Spleen (tissue), 11 donors: ENCODE data around the gene OR1Q1. TPM values are rescaled to one million over a fixed set of nuclear protein-coding genes. Genes with fewer than 3 reads are reported as not detected.
"Not testable (repeated sequence)": the region's sequence is repeated elsewhere in the genome, so short reads cannot be mapped to it uniquely, and the experiment has no call there.

Experiments used
- DNase-seq: peaks from one replicate; pipeline ENCODE4 v3.0.0-alpha.2; 2020
- H3K27ac ChIP-seq, 8 donors: fragments of 200-600 bp; sonication (generic) in 7 of 8; 1 replicate in 4 of 8; 2 replicates in 4 of 8; pipeline versions ENCODE4 v1.5.0 to v1.8.0; 2016 to 2021; ENCODE audit warnings: inconsistent platforms in 4 of 8, mild to moderate bottlenecking in 4 of 8, moderate library complexity in 1 of 8
- H3K27me3 ChIP-seq, 7 donors: fragments of 200-600 bp; sonication (generic) in 6 of 7; replicated peaks in 1 of 7; 1 replicate in 4 of 7; 2 replicates in 3 of 7; pipeline versions ENCODE4 v1.5.0 to v1.8.0; 2016 to 2021; ENCODE audit warnings: inconsistent platforms in 3 of 7, mild to moderate bottlenecking in 1 of 7
- H3K36me3 ChIP-seq, 6 donors: fragments of 200-600 bp; sonication (generic) in 5 of 6; 1 replicate in 4 of 6; 2 replicates in 2 of 6; pipeline versions ENCODE4 v1.5.0 to v1.8.0; 2016 to 2021; ENCODE audit warnings: inconsistent platforms in 2 of 6
- H3K4me1 ChIP-seq, 6 donors: fragments of 200-600 bp; sonication (generic) in 5 of 6; 1 replicate in 3 of 6; 2 replicates in 3 of 6; pipeline versions ENCODE4 v1.5.0 to v1.8.0; 2016 to 2021; ENCODE audit warnings: inconsistent platforms in 3 of 6
- H3K4me3 ChIP-seq, 8 donors: fragments of 200-600 bp; sonication (generic) in 7 of 8; 1 replicate in 4 of 8; 2 replicates in 4 of 8; pipeline versions ENCODE4 v1.5.0 to v1.8.0; 2016 to 2021; ENCODE audit warnings: inconsistent platforms in 4 of 8, mild to moderate bottlenecking in 4 of 8, moderate library complexity in 2 of 8
- H3K9me3 ChIP-seq, 8 donors: fragments of 200-600 bp; sonication (generic) in 7 of 8; 1 replicate in 4 of 8; 2 replicates in 4 of 8; pipeline versions ENCODE4 v1.5.0 to v1.8.0; 2016 to 2021; ENCODE audit warnings: inconsistent platforms in 4 of 8
- CTCF ChIP-seq, 11 experiments: fragments of 200-600 bp in 7 of 11; fragments of 450-650 bp in 4 of 11; sonication (generic) in 4 of 11; IDR thresholded peaks in 8 of 11; conservative IDR thresholded peaks in 3 of 11; 1 replicate in 7 of 11; 2 replicates in 4 of 11; pipeline versions ENCODE4 v1.4.0 to v1.8.0; 2016 to 2021; ENCODE audit warnings: antibody characterized with exemption in 11 of 11, inconsistent platforms in 4 of 11, mild to moderate bottlenecking in 1 of 11
- POLR2A ChIP-seq, 3 donors: fragments of 450-650 bp; IDR thresholded peaks; one replicate each; pipeline ENCODE4 v1.5.1; 2017; ENCODE audit warnings: antibody characterized with exemption in 3 of 3, mild to moderate bottlenecking in 1 of 3
- POLR2AphosphoS5 ChIP-seq, 3 donors: sonication (generic); formaldehyde crosslinking; IDR thresholded peaks; one replicate each; pipeline ENCODE4 v1.5.1; 2017; ENCODE audit warnings: antibody characterized with exemption in 3 of 3
- WGBS, 5 donors: extraction: QIAGEN DNeasy Blood & Tissue Kit in 3 of 5; methylation state at CpG; one replicate each; pipeline versions ENCODE4 v1.1.5 to v1.1.7; 2013 to 2018; 5-methylcytosine and 5-hydroxymethylcytosine counted together
- intact Hi-C: fragments of 100-400 bp; cut with DNase I; formaldehyde crosslinking; loops from one replicate; pipeline ENCODE4 v1.15.0; 2023; ENCODE audit warnings: low total_unique reads
- polyA plus RNA-seq, 3 donors: library from polyadenylated mRNA; stranded (reverse); fragments of 200-250 nt; gene quantifications; one replicate each; pipeline ENCODE4 v1.2.1, GENCODE V29; 2013
- total RNA-seq, 7 donors: library from RNA; depleted of rRNA in 3 of 7; stranded (reverse); fragments of >200 nt in 3 of 7; fragmentation: NEBNext Ultra II Directional in 4 of 7; extraction: Animal tissue kit (Norgen Biotek cat#: 25700) in 4 of 7; gene quantifications; one replicate each; pipeline versions ENCODE4 v1.1.0 to v1.2.1, GENCODE V29; 2016 to 2021
- donor health status: healthy with polysubstance abuse.
- donor health status: DM: no; HTN: no; CAD: no; lungs with moderate emphysema.
- donor health status: DM: no; HTN: no; CAD: no.
- donor health status: Bipolar disorder and iron deficiency.
- donor health status: healthy.
- donor health status: DM: no; HTN: no; CAD: no.
- donor health status: DM: yes; HTN: yes; CAD: no.

OR1Q1 gene
- total and polyA plus RNA-seq, 10 donors, result not detected

- intact Hi-C loops, result no loop called here
- Histone ChIP-seq H3K4me3 (no peak overlapping the region), H3K27ac (no peak overlapping the region), H3K9me3 (no peaks in the 10 kb centered on the region), H3K4me1 (no peaks in the 10 kb centered on the region), H3K36me3 (no peaks in the 10 kb centered on the region), H3K27me3 (no peaks in the 10 kb centered on the region)
- WGBS, 5 donors, result 87 to 93% (median 89%) methylated on average over 3 of the region's 3 CpGs
- no peak for TF ChIP-seq POLR2A (IDR thresholded peaks at IDR 0.05)
- DNase-seq, result no peak
These were observed 34.2 kb upstream of the OR1Q1 start for GRCh38 chr9:122580360-122580759.

GRCh38 chr9:122583284-122583683 lies 31.3 kb upstream of the OR1Q1 start, which contains the start of gene OR1L8:
Gene OR1L8, minus strand, starts transcription at chr9:122583384. Its CDS starts 14,907 bp downstream, at chr9:122568477.
- intact Hi-C loops, H3K4me1 ChIP-seq: not testable (repeated sequence)

GRCh38 chr9:122605691-122606090 lies 8.8 kb upstream of the OR1Q1 start:
- peaks cover 0 to 4% (median 0%) of the 10 kb centered on the region in 7 donors for H3K27me3 ChIP-seq
- WGBS, 5 donors, result 45 to 69% (median 61%) methylated on average over 1 of the region's 1 CpG
- H3K4me1 ChIP-seq, result no peaks in the 10 kb centered on the region
- TF ChIP-seq POLR2A (IDR thresholded peaks at IDR 0.05) (no peak), POLR2AphosphoS5 (IDR thresholded peaks at IDR 0.05) (no peak), CTCF (IDR thresholded peaks at IDR 0.05 in 8 of 11, conservative IDR thresholded peaks at IDR 0.05 in 3 of 11) (no peak)
- no peak overlapping the region for H3K4me3 ChIP-seq
- no peaks in the 10 kb centered on the region for H3K36me3 ChIP-seq
- no peak for DNase-seq
- peaks cover 0 to 13% (median 8%) of the 10 kb centered on the region in 8 donors for H3K9me3 ChIP-seq
- H3K27ac ChIP-seq, result no peak overlapping the region
- intact Hi-C loops, result no loop called here

More at GRCh38 chr9:122583284-122583683, 31.3 kb upstream of the OR1Q1 start, which contains the start of gene OR1L8:
- H3K9me3 ChIP-seq, H3K4me3 ChIP-seq, H3K27me3 ChIP-seq, H3K36me3 ChIP-seq, DNase-seq, H3K27ac ChIP-seq: not testable (repeated sequence)
- 92 to 95% (median 93%) methylated on average over 8 of the region's 8 CpGs for WGBS, 5 donors

GRCh38 chr9:122606587-122606986 lies 8.0 kb upstream of the OR1Q1 start:
- Histone ChIP-seq H3K9me3 (peaks cover 0 to 6% (median 4%) of the 10 kb centered on the region in 8 donors), H3K27me3 (peaks cover 0 to 9% (median 0%) of the 10 kb centered on the region in 7 donors), H3K27ac (no peak overlapping the region), H3K36me3 (no peaks in the 10 kb centered on the region), H3K4me3 (no peak overlapping the region), H3K4me1 (no peaks in the 10 kb centered on the region)
- no peak for TF ChIP-seq POLR2AphosphoS5 (IDR thresholded peaks at IDR 0.05)
- no peak for TF ChIP-seq CTCF (IDR thresholded peaks at IDR 0.05 in 8 of 11, conservative IDR thresholded peaks at IDR 0.05 in 3 of 11)
- TF ChIP-seq POLR2A (IDR thresholded peaks at IDR 0.05), result no peak
- DNase-seq, result no peak
- 39 to 92% (median 90%) methylated on average over 1 of the region's 1 CpG for WGBS, 5 donors
- intact Hi-C loops, result no loop called here

- H3K27ac ChIP-seq, result no peak overlapping the region
- H3K9me3 ChIP-seq, result no peaks in the 10 kb centered on the region
- WGBS, 5 donors, result 66 to 85% (median 81%) methylated on average over 4 of the region's 4 CpGs
- no peak overlapping the region for H3K4me3 ChIP-seq
- TF ChIP-seq POLR2A (IDR thresholded peaks at IDR 0.05) (no peak), POLR2AphosphoS5 (IDR thresholded peaks at IDR 0.05) (no peak), CTCF (IDR thresholded peaks at IDR 0.05 in 8 of 11, conservative IDR thresholded peaks at IDR 0.05 in 3 of 11) (no peak)
- H3K27me3 ChIP-seq, result peaks cover 0 to 9% (median 0%) of the 10 kb centered on the region in 7 donors
- intact Hi-C loops, result no loop called here
- DNase-seq, result no peak
- H3K4me1 ChIP-seq, result no peaks in the 10 kb centered on the region
- no peaks in the 10 kb centered on the region for H3K36me3 ChIP-seq
These were observed 4.7 kb upstream of the OR1Q1 start for GRCh38 chr9:122609804-122610203.
